ENCODE results near the gene TAS2R41. TPM values are rescaled to one million over a fixed set of nuclear protein-coding genes. Genes with fewer than 3 reads are reported as not detected.

TAS2R41 gene
- polyA plus RNA-seq, 3 donors = 0.19 TPM; not detected in 2

DNA sequence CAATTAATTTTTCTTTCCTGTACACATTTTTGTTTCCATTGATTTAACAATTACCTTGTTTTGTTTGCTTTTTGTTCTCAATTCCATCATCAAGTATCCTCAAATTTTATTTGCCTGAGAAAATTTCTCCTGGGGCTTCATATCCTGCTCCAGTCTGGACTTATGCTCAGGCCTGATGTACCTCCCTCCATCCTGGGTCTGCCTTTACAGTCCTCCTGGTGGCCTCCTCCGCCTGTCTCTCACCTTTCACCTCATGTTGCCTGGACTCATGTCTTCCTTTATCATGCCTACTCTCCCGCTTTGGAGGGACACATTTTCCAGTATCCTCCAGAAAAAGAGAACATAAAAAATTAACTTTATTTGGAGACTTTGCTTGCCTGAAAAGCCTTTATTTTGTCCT is 46.6 kb upstream of the TAS2R41 start:
- Mint-ChIP-seq H3K27ac (peak overlapping the region in 1 of 7 donors; percentile 32), H3K9me3 (peaks cover 0 to 2% (median 0%) of the 10 kb centered on the region in 7 donors), H3K4me1 (peaks cover 20% of the 10 kb centered on the region), H3K4me3 (no peak overlapping the region), H3K27me3 (ENCODE audit: low read depth in 3 of 3) (no peaks in the 10 kb centered on the region), H3K36me3 (peaks cover 10 to 30% of the 10 kb centered on the region in 2 donors)
- no peak for DNase-seq
- Histone ChIP-seq H3K79me2 (ENCODE audit: insufficient read depth, low read length) (peaks cover 3% of the 10 kb centered on the region), H3K36me3 (replicated peaks in 1 of 2; ENCODE audit: control insufficient read depth in 1 of 2, insufficient read depth in 2 of 2, low read length in 2 of 2) (peaks cover 0 to 17% of the 10 kb centered on the region in 2 donors), H3K9ac (ENCODE audit: insufficient read depth, low read length, poor library complexity, severe bottlenecking) (no peak overlapping the region), H3K27me3 (ENCODE audit: control insufficient read depth in 2 of 2, insufficient read depth in 2 of 2, low read length in 2 of 2) (no peaks in the 10 kb centered on the region), H2AFZ (ENCODE audit: insufficient read depth, low read depth, low read length, poor library complexity, severe bottlenecking) (no peak overlapping the region), H3K4me3 (replicated peaks in 1 of 3; ENCODE audit: low read depth in 2 of 3, low read length in 3 of 3) (no peak overlapping the region), H3K4me1 (ENCODE audit: control insufficient read depth in 1 of 2, insufficient read depth in 2 of 2, low read length in 2 of 2) (peaks cover 11 to 16% of the 10 kb centered on the region in 2 donors), H4K20me1 (ENCODE audit: insufficient read depth, low read length) (no peaks in the 10 kb centered on the region), H3K9me3 (replicated peaks in 1 of 2; ENCODE audit: control insufficient read depth in 1 of 2, insufficient read depth in 1 of 2, low read length in 2 of 2) (no peaks in the 10 kb centered on the region), H3K27ac (ENCODE audit: low read depth in 1 of 2, low read length in 2 of 2) (no peak overlapping the region), H3K4me2 (replicated peaks; ENCODE audit: extremely low read depth, low read length, poor library complexity, severe bottlenecking) (no peak overlapping the region)
- WGBS (ENCODE audit: insufficient coverage) = 100% methylated on average over 1 of the region's 2 CpGs
- no peak for TF ChIP-seq CTCF (IDR thresholded peaks at IDR 0.05)
- intact Hi-C loops (cut with micrococcal nuclease) = no loop called here

GRCh38 chr7:143433759-143434158 is 43.9 kb upstream of the TAS2R41 start:
- TF ChIP-seq CTCF (IDR thresholded peaks at IDR 0.05) = no peak
- Histone ChIP-seq H3K9me3 (replicated peaks in 1 of 2; ENCODE audit: control insufficient read depth in 1 of 2, insufficient read depth in 1 of 2, low read length in 2 of 2) (no peaks in the 10 kb centered on the region), H3K4me1 (ENCODE audit: control insufficient read depth in 1 of 2, insufficient read depth in 2 of 2, low read length in 2 of 2) (peaks cover 15 to 26% of the 10 kb centered on the region in 2 donors), H3K36me3 (replicated peaks in 1 of 2; ENCODE audit: control insufficient read depth in 1 of 2, insufficient read depth in 2 of 2, low read length in 2 of 2) (peaks cover 0 to 17% of the 10 kb centered on the region in 2 donors), H3K9ac (ENCODE audit: insufficient read depth, low read length, poor library complexity, severe bottlenecking) (no peak overlapping the region), H3K27me3 (ENCODE audit: control insufficient read depth in 2 of 2, insufficient read depth in 2 of 2, low read length in 2 of 2) (no peaks in the 10 kb centered on the region), H3K79me2 (ENCODE audit: insufficient read depth, low read length) (peaks cover 3% of the 10 kb centered on the region), H3K4me3 (replicated peaks in 1 of 3; ENCODE audit: low read depth in 2 of 3, low read length in 3 of 3) (no peak overlapping the region), H2AFZ (ENCODE audit: insufficient read depth, low read depth, low read length, poor library complexity, severe bottlenecking) (no peak overlapping the region), H4K20me1 (ENCODE audit: insufficient read depth, low read length) (no peaks in the 10 kb centered on the region), H3K4me2 (replicated peaks; ENCODE audit: extremely low read depth, low read length, poor library complexity, severe bottlenecking) (no peak overlapping the region), H3K27ac (ENCODE audit: low read depth in 1 of 2, low read length in 2 of 2) (no peak overlapping the region)
- intact Hi-C loops (cut with micrococcal nuclease) = no loop called here
- H3K27me3 Mint-ChIP-seq (ENCODE audit: low read depth in 3 of 3) = no peaks in the 10 kb centered on the region
- WGBS (ENCODE audit: insufficient coverage) = 87% methylated on average over 3 of the region's 4 CpGs
- H3K9me3 Mint-ChIP-seq = peaks cover 0 to 1% (median 0%) of the 10 kb centered on the region in 7 donors
- H3K36me3 Mint-ChIP-seq = peaks cover 14 to 33% of the 10 kb centered on the region in 2 donors
- H3K4me3 Mint-ChIP-seq = no peak overlapping the region
- peaks cover 29% of the 10 kb centered on the region for H3K4me1 Mint-ChIP-seq
- DNase-seq = no peak
- H3K27ac Mint-ChIP-seq = no peak overlapping the region
